GM18870 (cell line): Measurements from ENCODE around the gene TMEM187.
"Not testable (repeated sequence)": the region's sequence is repeated elsewhere in the genome, so short reads cannot be mapped to it uniquely, and the experiment has no call there.

Source experiments
- ATAC-seq: cut with Tn5 transposase; IDR thresholded peaks from one replicate; pipeline ENCODE4 v1.9.1; 2021; ENCODE audit warnings: moderate library complexity; ENCODE audit not compliant: unreplicated experiment

TMEM187 gene

DNA sequence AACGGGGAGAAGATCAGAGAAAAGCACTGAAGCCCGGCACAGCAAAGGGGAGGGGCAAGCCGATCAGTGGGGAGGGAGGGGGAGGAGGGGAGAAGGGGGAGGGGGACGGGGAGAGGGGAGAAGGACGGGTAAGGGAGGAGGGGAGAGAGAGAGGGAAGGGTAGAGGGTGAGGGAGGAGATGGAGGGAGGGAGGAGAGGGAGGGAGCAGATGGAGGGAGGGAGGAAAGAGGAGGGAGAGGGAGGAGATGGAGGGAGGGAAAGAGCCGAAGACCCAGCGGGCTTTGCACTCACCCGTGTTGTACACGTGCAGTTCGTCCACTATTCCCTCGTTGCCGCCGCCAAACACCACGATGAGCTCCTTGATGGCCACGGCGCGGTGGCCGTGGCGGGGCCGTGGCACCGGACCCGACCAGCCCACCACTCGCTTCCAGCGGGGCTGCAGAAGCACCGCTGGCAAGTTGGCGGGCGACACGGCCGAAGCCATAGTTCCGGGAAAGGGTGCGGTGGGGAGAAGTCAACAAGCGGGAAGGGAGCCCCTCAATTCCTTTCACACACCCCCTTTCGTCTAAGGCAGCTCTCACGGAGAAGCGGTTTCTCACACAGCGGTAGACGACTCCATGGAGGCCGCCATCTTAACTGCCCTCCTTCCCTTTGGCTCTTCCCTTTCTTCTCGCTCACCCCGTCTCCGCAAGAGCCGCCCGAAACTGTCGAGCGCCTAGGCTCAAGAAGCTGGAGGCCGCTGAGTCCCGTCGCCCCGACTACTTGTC lies 2.0 kb upstream of the TMEM187 start:
- peak; percentile 8 for ATAC-seq

DNA sequence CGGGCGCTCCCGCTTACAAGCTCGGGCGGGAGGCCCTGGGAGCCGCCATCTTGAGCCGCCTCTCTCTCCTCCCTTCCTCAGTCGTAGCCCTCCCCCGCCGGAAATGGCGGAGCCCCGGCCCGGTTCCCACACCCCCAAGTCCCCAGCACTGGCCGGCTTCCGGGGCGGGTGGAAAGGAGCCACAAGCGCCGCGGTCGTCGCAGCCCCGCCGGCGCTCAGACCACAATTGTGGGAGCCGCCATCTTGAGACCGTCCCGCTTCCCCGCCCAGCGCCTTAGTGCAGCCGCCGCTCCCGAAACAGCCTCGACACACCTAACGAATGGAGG lies 1.5 kb upstream of the TMEM187 start:
- peak; percentile 27 for ATAC-seq

DNA sequence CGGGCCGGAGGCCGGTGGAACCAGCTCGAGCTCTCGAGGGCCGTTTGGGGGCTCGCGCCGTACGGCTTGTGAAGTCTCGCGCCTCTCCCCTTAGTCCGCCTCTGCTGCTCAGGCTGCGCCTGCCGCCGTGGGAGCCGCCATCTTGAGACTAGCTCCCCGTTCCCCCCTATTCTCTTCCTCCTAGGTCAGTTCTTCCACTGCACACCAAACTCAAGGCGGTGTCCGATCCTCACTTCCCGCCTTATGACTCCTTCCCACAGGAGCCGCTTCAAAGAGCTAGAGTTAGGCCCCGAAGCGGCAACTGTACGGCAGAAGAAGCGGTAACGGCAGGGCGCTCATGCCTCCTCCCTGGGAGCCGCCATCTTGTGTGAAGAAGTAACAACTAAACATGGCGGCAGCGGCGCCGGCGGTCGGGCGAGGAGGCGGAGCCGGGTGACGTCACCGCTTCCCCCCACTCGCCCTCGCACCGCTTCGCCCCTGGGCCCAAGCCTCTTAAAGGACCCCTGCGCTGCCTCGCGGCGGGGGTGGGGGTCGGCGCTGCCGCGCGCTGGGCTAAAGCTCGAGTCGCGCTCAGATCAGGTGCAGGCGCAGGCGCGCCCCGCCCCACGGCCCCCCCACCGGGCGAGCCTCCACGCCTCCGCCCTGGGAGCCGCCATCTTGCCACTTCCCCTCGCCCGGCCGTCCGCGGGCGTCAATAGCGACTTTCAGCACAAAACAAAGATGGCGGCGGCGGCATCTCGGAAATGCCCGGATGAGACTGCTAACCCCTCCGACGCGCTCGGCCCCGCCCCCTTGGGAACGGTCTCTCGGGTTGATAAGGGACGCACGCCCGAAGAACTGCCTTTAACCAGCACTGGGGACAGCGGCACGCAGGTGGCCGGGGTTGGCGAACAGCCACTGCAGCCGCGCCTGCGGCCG lies 845 bp upstream of the TMEM187 start, which contains the start of gene HCFC1:
Gene HCFC1 (minus strand): TSS at position 369 of the 918 bp plus-strand sequence. CDS start 978 bp downstream, outside the sequence.
- ATAC-seq = peak; percentile 42

DNA sequence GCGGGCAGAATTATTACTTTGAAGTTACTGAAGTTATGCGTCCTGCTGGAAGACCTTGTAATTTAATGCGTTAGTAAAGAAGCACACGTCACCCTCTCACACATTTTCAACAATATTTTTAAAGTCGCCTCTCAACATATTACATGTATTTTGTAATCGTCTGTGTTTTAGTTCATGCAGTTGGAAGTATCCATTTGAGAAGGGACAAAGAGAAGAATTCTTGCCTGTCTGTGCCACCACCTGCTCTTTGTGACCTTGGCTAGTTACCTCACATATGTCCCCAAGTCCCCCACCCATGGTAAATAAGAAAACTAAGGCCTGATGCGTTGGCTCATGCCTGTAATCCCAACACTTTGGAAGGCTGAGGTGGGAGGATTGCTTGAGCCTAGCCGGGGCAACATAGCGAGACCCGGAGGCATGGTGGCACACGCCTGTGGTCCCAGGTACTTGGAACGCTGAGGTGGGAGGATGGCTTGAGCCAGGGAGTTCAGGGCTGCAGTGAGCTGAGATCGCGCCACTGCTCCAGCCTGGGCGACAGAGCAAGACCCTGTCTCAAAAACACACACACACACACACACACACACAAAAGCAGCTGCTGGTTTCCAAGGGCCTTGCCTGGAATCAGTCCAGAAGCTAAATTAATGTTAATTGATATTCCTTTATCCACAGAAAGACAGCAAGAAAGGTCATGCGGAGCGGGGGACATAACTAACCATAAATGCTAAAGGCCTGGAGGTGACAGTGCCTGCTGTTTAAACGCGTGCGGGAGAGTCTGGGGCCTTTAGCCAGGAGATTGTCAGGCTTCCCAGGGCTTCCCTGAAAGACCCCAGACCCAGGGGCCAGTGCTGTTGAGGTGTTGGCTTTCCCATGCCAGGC lies 811 bp downstream of the TMEM187 start:
- no peak for ATAC-seq

DNA sequence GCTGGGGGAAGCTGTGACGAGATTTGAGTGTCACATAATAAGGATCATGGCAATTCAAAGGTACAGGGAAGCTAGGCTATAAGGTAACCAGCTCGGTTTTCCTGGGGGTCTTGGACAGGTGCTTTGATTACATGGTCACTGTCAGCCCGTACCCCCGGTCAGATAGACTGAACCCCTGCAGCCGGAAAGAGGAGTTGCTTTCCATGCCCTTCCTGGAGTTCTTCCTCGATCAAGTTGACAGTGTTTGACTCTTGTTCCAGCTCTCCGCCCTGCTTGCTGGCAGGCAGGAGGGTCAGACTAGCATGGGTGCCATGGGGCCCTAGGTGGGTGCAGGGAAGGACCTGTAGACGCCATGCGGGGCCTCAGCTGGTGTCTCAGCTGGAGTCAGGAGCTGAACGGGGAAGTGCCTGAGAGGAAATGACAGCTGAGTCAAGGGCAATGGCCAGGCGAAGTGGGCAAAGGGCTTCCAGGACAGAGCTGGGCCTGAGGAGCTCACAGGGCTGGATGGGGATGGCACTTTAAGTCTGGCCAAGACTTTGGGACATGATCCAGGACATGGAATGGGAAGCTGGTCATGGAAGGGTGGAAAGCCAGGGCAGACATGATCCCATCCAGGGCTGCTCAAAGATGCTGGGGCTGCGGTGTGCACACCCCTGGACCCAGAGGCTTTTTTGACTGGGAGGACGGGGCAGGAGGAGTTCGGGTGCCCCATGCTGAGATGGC lies 1.6 kb downstream of the TMEM187 start:
- ATAC-seq = no peak

DNA sequence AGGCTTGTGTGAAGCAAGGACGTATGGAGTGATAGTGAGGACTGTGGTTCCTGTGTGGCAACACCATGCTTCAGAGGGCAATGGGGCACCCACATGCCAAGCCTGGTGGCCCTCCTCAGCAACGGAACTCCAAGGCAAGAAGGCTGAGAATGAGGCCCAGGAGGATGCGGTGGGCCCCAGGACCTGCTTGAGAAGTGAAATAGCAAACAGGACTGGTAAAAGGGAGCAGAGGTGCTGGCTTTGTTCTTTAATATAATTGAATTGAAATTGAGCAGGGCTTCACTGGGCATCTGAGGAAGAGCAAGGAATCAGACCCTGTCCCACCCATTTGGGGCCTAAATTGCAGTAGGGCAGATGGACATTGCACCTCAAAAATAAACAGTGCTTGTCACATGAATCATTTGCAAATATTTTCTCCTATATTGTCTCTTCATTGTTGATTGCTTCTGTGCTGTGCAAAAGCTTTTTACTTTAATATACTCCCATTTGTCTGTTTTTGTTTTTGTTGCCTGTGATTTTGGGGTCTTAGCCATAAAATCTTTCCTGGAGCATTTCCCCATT lies 2.3 kb downstream of the TMEM187 start:
- ATAC-seq = no peak

DNA sequence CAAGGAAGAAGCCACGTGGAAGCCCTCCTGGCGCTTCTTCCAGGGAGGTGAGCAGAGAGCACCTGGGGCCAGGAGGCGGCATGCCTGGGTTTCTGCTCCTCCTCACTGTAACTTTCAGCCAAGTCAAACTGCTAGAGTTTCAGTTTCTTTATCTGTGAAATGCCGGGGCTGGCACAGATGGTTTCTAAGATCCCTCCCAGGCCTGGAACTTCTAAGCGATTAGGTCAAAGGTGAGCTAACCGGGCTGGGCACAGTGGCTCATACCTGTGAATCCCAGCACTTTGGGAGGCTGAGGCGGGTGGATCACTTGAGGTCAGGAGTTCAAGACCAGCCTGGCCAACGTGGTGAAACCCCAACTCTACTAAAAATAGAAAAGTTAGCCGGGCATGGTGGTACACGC lies 7.8 kb downstream of the TMEM187 start:
- peak; percentile 45 for ATAC-seq

DNA sequence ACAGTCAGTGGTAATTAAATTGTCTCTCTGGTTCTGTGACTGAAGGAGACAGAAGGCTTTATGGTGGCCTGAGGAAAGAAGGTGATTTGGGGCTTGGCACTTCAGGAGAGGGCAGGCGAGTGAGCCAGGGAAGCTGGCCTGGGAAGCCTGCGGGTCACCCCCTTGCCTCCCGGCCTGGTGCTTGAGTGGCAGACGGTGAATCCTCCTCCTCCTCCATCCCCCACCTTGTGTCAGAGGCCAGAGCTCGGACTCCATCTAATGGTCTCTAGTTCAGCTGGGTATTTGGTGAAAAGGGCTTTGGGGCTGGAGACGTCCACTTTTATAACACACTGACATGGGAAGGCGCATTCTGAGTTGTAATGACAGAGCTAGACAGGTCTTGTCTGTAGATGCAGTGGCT lies 8.7 kb downstream of the TMEM187 start:
- no peak for ATAC-seq

DNA sequence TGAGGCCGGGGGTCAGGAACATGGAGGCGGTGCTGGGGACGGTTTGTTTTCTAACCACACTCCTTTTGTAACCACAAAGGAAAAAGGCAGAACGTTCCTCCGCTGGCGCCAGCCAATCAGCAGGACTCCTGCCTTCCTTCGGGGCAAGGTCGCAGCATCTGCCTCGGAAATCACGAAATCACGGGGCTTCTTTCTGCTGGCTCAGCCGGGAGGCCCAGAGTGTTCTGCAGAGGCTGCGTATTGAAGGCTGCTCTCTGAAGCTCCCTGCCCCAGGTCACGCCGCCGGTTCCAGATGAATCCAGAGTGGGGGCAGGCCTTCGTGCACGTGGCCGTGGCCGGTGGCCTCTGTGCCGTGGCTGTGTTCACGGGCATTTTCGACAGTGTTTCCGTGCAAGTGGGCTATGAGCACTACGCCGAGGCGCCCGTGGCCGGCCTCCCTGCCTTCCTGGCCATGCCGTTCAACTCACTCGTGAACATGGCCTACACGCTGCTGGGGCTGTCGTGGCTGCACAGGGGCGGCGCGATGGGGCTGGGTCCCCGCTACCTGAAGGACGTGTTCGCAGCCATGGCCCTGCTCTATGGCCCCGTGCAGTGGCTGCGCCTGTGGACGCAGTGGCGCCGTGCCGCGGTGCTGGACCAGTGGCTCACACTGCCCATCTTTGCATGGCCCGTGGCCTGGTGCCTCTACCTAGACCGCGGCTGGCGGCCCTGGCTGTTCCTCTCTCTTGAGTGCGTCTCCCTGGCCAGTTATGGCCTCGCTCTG lies 9.4 kb downstream of the TMEM187 start:
- ATAC-seq = no peak

DNA sequence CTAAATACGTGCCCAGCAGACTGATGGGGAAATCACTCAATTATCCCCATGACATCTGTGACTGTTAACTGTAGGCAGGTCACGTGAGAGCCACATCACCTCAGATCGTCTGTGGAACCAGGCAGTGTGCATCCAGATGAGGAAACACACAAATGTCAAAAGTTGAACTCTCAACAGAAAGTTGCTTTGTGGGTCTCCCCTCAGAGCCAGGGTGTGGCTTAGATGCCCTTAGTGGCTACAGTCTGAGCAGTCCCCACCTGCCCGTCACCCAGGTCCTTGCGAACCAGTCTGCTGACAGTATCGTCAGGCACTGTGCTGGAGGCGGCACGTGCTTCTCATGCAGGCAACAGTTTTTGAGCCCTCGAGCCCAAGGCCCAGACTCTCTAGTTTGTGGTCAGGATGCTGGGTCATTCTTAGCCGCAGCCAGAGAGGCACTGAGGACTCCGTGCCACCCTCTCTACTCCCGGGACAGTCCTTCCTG lies 10.8 kb downstream of the TMEM187 start:
- ATAC-seq = no peak

DNA sequence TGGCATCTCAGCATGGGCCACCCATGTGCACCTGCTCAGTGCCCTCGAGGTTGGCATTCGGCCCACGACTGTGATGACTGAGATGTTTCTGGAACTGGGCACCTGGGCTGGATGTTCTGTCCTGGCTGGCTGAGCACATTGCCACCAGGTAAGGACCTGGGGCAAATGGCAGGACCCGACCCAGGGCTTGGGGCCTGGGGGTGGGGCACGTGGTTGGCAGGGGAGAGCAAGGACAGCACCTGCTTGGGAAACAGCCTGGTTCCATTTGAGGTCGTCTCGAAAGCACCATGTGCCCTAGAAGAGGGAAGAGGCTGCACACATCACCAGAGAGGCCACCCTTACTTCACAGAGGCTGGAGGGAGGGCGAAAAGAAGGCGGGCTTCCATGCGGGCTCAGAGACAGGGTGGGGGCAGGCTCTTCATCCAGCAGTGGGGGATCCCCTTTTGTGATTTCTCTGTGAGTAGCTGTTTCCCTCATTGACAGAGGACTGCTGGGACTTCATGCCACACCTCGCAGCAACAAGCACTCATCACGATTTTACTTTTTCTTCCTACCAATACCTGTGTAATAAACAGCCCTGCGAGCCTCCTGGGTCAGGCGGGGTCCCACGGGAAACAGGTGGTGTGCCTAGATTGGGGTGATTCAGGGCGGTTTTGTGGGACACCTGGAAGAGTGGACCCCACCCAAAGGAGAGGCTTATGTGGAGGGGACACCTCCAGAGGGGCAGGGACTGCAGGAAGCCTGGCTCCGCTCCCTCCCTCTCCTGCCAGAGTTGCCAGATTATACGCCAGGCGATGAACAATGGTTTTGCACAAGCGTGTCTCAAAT lies 12.0 kb downstream of the TMEM187 start:
- no peak for ATAC-seq

DNA sequence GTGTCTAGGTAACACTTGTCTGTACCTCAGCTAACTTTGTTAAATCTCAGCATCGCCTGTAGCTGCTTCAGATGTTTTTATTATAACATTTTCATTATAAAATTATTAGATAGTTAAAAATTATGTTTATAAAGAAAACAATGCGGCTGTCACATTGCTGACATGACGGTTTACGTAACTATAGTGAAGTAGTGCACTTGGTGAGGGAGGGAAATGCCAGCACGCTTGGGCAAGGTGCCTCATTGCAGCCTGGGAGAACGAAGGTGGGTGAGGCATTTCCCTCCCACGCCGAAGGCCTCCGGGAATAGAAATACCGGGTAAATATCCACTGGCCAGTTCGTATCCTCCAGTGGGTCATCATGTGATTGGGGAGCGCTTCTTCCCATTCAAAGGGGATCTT lies 15.9 kb downstream of the TMEM187 start:
- ATAC-seq = no peak

DNA sequence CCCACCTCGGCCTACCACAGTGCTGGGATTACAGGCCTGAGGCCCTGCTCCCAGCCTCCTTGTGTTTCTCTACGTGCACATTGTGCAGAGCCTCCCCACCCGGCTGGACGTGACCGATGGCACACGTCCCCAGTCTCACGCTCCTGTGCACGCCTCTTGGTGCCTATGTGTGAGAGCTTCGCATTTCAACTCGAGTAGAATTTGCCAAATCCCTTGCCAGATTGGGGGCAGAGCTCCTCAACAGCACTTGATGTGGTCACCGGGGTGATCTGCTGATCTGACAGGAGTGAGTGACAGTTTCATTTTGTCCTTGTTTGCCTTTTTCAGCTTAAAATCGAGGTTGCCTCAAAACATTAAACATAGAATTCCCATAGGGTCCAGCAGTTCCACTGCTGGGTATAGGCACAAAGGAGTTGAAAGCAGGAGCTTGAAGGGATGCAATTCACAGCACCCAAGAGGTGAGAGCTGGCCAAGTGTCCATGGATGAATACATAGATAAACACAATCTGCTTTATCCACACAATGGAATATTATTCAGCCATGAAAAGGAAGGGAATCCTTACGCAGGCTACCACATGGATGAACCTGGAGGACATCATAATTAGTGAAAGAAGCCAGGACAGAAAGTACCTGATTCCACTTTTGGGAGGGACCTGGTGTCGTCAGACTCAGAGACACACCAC lies 17.6 kb downstream of the TMEM187 start:
- no peak for ATAC-seq

DNA sequence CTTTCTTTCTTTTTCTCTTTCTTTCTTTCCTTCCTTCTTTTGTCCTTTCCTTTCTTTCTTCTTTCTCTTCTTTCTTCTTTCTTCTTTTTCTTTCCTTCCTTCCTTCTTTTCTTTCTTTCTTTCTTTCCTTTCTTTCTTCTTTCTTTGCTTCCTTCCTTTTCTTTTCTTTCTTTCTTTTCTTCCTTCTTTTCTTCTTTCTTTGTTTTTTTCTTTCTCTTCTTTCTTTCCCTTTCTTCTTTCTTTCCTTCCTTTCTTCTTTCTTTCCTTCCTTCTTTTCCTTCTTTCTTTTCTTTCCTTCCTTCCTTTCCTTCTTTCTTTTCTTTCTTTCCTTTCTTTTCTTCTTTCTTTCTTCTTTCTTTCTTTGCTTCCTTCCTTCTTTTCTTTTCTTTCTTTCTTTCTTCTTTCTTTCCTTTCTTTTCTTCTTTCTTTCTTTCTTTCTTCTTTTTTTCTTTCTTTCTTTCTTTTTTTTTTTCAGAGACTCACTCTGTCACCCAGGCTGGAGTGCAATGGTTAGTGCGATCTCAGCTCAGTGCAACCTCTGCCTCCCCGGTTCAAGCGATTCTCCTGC lies 18.5 kb downstream of the TMEM187 start:
- no peak for ATAC-seq

DNA sequence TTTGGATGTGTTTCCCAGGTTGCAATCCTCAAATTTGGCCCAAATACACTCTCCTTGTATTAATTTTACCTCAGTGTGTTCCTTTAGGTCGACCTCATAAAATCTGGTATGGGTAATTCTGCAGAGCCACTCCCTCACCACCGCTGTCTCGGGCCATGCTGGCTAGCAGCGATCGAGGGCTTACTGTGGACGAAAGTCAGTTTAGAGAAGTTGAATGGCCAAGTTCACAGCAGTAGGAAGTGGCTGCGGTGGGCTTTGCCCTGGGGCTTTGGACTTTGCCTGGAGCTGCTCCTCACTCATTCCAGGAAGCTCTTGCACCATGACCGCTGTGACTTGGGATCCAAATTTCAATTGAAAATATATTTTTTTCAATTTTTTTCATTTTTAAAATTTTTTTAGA lies 19.6 kb downstream of the TMEM187 start:
- ATAC-seq = no peak

DNA sequence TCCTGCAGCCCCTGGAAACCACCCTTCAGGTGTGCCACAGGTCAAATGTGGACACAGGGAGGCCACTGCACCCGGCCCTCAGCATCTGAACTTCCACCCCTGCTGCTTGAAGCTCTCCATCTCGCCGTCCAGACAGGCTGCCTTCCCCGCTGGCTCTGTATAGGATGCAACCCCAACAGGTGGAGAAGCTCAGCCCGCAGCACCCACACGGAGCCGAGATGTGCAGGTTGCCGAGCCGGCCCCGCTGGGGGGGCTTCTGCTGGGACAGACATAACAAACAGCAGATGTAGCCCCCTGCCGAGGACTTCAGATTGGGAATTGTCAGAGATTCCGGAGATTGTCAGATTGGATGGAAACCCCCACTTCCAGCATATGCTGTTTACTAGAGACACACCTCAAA lies 20.5 kb downstream of the TMEM187 start:
- ATAC-seq = no peak

DNA sequence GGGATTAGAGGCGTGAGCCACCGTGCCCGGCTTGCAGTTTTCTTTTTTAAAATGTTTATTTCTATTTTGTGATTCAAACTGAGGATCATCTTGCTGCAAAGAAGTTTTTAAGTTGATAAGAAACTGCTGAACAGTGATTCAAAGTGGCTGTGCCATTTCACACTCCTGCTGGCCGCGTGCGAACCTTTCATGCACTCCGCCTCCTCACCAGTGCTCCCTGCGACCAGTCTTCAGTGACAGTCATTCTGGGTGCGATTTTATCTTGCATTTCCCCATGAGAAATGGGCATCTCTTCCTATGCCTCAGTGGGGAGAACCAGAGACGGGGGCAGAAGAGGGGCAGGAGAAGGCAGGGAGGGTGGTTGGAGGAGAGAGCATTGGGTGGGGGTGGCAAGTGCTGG lies 21.4 kb downstream of the TMEM187 start:
- ATAC-seq = no peak

DNA sequence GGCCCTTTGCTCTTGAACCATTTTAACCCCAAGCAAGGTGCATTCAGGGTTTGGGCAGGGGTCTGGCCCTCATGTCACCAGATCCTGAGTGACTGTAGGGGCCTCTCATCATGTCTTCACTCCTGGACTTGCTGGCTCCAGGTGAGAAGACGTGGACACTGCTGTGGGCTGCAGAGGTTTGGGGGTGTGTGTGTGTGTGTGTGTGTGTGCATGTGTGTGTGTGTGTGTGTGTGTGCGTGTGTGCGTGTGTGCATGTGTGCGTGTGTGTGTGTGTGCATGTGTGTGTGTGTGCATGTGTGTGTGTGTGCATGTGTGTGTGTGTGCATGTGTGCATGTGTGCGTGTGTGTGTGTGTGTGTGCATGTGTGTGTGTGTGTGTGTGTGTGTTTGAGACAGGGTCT lies 21.8 kb downstream of the TMEM187 start:
- ATAC-seq = not testable (repeated sequence)
